ENCODE results near the gene OR7D2. TPM values are rescaled to one million over a fixed set of nuclear protein-coding genes. Genes with fewer than 3 reads are reported as not detected.
"Not testable (repeated sequence)": the region's sequence is repeated elsewhere in the genome, so short reads cannot be mapped to it uniquely, and the experiment has no call there.

OR7D2 gene
- total and polyA plus RNA-seq, 7 donors, result 0.01 TPM; not detected in 6

DNA sequence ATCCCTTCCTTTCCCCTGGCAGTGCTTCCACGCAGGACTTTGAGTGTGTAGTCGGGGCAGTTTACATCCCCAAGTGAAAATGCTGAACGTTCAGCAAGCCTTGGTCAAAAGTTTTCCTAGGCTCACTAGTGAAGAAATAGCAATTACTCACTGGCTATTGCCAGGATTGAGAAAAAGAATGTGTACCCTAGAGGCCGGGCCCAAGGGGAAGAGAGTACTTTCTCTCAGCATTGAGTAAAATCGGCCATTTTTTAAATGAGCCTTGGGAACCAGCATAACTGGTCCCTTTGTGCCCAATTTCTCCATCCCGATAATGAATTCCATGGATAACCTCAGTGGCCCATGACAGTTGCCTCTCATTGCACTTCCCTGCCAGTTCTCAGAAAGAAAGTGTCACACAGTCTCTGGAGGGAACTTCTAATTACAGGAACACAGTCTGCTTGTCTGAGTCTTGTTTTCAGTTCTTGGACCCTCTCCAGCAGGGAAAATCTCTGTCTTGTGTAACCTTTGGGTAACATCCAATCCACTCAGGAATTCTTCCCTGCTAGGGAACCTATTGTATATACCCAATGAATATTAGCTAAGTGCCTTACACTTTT is 7.3 kb upstream of the OR7D2 start:
- H3K4me3 ChIP-seq, result no peak overlapping the region
- no peak overlapping the region for H3K27ac ChIP-seq
- no peak for TF ChIP-seq POLR2A (IDR thresholded peaks at IDR 0.05)
- TF ChIP-seq, protein P1, sequence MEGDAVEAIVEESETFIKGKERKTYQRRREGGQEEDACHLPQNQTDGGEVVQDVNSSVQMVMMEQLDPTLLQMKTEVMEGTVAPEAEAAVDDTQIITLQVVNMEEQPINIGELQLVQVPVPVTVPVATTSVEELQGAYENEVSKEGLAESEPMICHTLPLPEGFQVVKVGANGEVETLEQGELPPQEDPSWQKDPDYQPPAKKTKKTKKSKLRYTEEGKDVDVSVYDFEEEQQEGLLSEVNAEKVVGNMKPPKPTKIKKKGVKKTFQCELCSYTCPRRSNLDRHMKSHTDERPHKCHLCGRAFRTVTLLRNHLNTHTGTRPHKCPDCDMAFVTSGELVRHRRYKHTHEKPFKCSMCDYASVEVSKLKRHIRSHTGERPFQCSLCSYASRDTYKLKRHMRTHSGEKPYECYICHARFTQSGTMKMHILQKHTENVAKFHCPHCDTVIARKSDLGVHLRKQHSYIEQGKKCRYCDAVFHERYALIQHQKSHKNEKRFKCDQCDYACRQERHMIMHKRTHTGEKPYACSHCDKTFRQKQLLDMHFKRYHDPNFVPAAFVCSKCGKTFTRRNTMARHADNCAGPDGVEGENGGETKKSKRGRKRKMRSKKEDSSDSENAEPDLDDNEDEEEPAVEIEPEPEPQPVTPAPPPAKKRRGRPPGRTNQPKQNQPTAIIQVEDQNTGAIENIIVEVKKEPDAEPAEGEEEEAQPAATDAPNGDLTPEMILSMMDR (IDR thresholded peaks at IDR 0.05), result no peak
- no peak for TF ChIP-seq EP300 (IDR thresholded peaks at IDR 0.05)
- no peak for TF ChIP-seq POLR2AphosphoS5 (IDR thresholded peaks at IDR 0.05)
- intact Hi-C loops (cut with DNase I), result no loop called here
- H3K27me3 ChIP-seq, result no peaks in the 10 kb centered on the region
- no peak for DNase-seq
- 84 to 87% methylated on average over 6 of the region's 6 CpGs for WGBS, 2 donors
- H3K36me3 ChIP-seq, result peaks cover 0 to 5% (median 0%) of the 10 kb centered on the region in 4 donors
- no peaks in the 10 kb centered on the region for H3K9me3 ChIP-seq
- H3K4me1 ChIP-seq, result no peaks in the 10 kb centered on the region

DNA sequence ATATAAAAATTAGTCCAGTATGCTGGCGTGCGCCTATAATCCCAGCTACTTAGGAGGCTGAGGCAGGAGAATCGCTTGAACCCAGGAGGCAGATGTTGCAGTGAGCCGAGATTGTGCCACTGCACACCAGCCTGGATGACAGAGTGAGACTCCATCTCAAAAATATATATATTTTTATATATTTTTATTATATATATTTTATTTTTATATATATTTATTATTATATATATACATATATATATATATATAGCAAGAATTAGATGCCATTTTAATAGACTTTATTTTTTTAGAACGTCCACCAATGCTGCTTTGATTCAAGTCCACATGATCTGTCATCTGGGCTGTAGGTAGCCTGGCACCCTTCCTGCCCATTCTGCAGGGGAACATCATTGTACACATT is 3.5 kb upstream of the OR7D2 start:
- WGBS, 2 donors, result 91 to 93% methylated on average over 5 of the region's 5 CpGs
- Histone ChIP-seq H3K4me1 (no peaks in the 10 kb centered on the region), H3K36me3 (no peaks in the 10 kb centered on the region), H3K4me3 (no peak overlapping the region), H3K27me3 (no peaks in the 10 kb centered on the region), H3K27ac (no peak overlapping the region), H3K9me3 (no peaks in the 10 kb centered on the region)
- no peak for DNase-seq
- TF ChIP-seq, protein P1 (IDR thresholded peaks at IDR 0.05), result no peak
- TF ChIP-seq POLR2A (IDR thresholded peaks at IDR 0.05), result no peak
- TF ChIP-seq POLR2AphosphoS5 (IDR thresholded peaks at IDR 0.05), result no peak
- TF ChIP-seq EP300 (IDR thresholded peaks at IDR 0.05), result no peak
- intact Hi-C loops (cut with DNase I), result no loop called here

DNA sequence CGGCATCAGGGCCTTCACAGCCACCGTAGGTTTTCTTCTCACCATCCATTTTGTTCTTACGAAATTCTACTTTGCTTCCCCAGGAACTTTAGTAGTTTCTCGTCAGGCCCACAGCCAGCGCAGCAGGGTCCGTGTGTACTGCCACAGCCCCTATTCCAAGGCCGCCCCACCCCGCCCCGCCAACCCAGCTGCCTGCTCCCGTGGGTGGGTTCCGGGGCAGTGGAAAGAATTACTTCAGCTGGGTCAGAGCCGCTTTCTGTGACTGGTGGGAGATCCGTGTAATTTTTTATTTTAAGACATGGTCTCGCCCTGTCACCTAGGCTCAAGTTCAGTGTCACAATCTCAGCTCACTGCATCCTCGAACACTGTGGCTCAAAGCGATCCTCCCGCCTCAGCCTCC is 4.2 kb downstream of the OR7D2 start:
- TF ChIP-seq, protein P1 (IDR thresholded peaks at IDR 0.05), result no peak
- TF ChIP-seq POLR2A (IDR thresholded peaks at IDR 0.05) (no peak), POLR2AphosphoS5 (IDR thresholded peaks at IDR 0.05) (no peak), EP300 (IDR thresholded peaks at IDR 0.05) (no peak)
- Histone ChIP-seq H3K9me3 (no peaks in the 10 kb centered on the region), H3K27me3 (no peaks in the 10 kb centered on the region), H3K27ac (no peak overlapping the region), H3K36me3 (no peaks in the 10 kb centered on the region), H3K4me1 (no peaks in the 10 kb centered on the region), H3K4me3 (no peak overlapping the region)
- DNase-seq, result no peak
- WGBS, 2 donors, result 95% methylated on average over 17 of the region's 17 CpGs
- intact Hi-C loops (cut with DNase I), result no loop called here

DNA sequence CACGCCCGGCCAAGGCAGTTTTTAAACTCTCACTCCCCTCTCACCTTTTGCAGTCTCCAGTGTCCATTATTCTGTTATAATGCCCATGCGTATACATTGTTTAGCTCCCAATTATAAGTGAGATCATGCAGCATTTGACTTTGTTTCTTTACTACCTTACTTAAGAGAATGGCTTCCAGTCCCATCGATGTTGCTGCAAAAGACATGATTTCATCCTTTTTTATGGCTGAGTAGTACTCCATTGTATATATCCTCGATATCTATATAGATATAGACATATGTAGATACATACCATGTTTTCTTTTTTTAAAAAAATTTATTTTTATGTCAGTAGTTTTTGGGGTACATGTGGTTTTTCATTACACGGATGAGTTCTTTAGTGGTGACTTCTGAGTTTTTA is 8.4 kb downstream of the OR7D2 start:
- no peak overlapping the region for H3K4me3 ChIP-seq
- intact Hi-C loops (cut with DNase I), result no loop called here
- DNase-seq, result no peak
- no peaks in the 10 kb centered on the region for H3K4me1 ChIP-seq
- no peaks in the 10 kb centered on the region for H3K36me3 ChIP-seq
- 78 to 86% methylated on average over 6 of the region's 6 CpGs for WGBS, 2 donors
- TF ChIP-seq, protein P1 (IDR thresholded peaks at IDR 0.05), result no peak
- TF ChIP-seq EP300 (IDR thresholded peaks at IDR 0.05) (no peak), POLR2A (IDR thresholded peaks at IDR 0.05) (no peak), POLR2AphosphoS5 (IDR thresholded peaks at IDR 0.05) (no peak)
- H3K27ac ChIP-seq, result no peak overlapping the region
- no peaks in the 10 kb centered on the region for H3K9me3 ChIP-seq
- H3K27me3 ChIP-seq, result peaks cover 0 to 4% (median 0%) of the 10 kb centered on the region in 3 donors

DNA sequence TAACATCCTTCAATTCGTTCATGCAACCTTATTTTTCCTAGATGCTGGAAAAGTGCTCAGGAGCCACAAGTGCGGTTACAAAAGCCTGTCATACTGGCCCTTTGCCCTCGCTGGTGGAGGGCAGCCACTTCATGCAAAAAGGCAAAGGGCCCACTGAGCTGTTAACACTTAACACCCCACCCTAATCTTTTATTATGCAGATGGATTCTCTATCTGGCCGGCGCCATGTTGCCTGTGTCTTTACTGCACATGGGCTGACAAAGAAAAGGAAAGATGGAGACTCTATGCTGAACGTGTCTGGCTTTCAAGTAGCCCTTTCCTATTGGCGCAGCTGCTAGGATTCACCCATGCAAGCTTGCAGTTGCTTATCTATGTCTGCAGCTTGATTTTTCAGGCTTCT is 10.8 kb downstream of the OR7D2 start:
- DNase-seq, result no peak
- Histone ChIP-seq H3K4me3 (no peak overlapping the region), H3K27ac (no peak overlapping the region), H3K36me3 (no peaks in the 10 kb centered on the region), H3K9me3 (no peaks in the 10 kb centered on the region), H3K27me3 (peaks cover 0 to 13% (median 0%) of the 10 kb centered on the region in 3 donors), H3K4me1 (no peaks in the 10 kb centered on the region)
- intact Hi-C loops (cut with DNase I), result no loop called here
- TF ChIP-seq POLR2A (IDR thresholded peaks at IDR 0.05) (no peak), EP300 (IDR thresholded peaks at IDR 0.05) (no peak)
- TF ChIP-seq, protein P1 (IDR thresholded peaks at IDR 0.05), result no peak
- 79 to 83% methylated on average over 7 of the region's 7 CpGs for WGBS, 2 donors

DNA sequence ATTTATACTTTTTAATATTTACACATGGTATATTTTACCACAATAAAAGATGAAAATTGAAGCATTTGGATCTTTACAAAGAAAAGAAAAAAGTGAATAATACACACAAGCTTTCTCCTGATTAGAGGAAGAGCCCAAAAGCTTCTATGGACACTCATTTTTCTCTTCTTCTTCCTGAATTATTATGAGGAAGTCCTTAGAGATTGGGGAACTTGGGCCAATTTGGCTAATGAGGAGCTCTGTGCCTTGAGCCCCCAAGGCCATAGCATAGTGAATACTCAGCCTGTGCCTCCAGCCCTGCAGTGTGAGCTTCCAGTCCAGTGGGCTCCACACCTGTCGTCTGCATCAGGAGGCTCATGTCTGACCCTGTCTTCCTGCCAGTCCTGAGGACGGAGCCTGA is 19.3 kb downstream of the OR7D2 start:
- DNase-seq; H3K27me3 ChIP-seq; H3K27ac ChIP-seq; H3K4me1 ChIP-seq; intact Hi-C loops (cut with DNase I); H3K36me3 ChIP-seq; H3K4me3 ChIP-seq; H3K9me3 ChIP-seq: not testable (repeated sequence)
- WGBS, 2 donors, result 74 to 80% methylated on average over 2 of the region's 2 CpGs

Data from sigmoid colon (tissue), 7 donors.